DND-41 (cell line): ENCODE results near the gene LAPTM5.

Experiments used
- ATAC-seq: fragments of 200-7000 bp; cut with Tn5 transposase; 3 replicates; pipeline ENCODE4 v1.9.1; 2021; ENCODE audit warnings: low read depth; ENCODE audit not compliant: insufficient read depth
- DNase-seq: peaks from one replicate; pipeline ENCODE4 v3.0.0-alpha.2; 2020
- H2AFZ ChIP-seq: 2 replicates; pipeline ENCODE4 v1.6.0; 2012; ENCODE audit warnings: low read depth, low read length
- H3K27ac ChIP-seq: 2 replicates; pipeline ENCODE4 v1.5.1; 2012; ENCODE audit warnings: low read length, inconsistent platforms
- H3K27me3 ChIP-seq: fragments of 200-600 bp; sonication (generic); 2 replicates; pipeline ENCODE4 v1.6.0; 2012; ENCODE audit warnings: low read length, mild to moderate bottlenecking, inconsistent platforms; ENCODE audit not compliant: insufficient read depth, poor library complexity
- H3K36me3 ChIP-seq: 2 replicates; pipeline ENCODE4 v1.5.1; 2012; ENCODE audit warnings: low read length, inconsistent platforms; ENCODE audit not compliant: insufficient read depth
- H3K4me1 ChIP-seq: 2 replicates; pipeline ENCODE4 v1.5.1; 2012; ENCODE audit warnings: mild to moderate bottlenecking, low read length; ENCODE audit not compliant: insufficient read depth
- H3K4me2 ChIP-seq: 2 replicates; pipeline ENCODE4 v1.6.0; 2012; ENCODE audit warnings: mild to moderate bottlenecking, moderate library complexity, low read length, inconsistent platforms; ENCODE audit not compliant: insufficient read depth
- H3K4me3 ChIP-seq, 2 experiments: fragments of 200-600 bp in 1 of 2; shearing (Covaris generic) in 1 of 2; 2 replicates each; pipeline ENCODE4 v1.5.1; 2012 to 2016; ENCODE audit warnings: inconsistent platforms in 2 of 2, low read length in 2 of 2, mild to moderate bottlenecking in 2 of 2, low read depth in 1 of 2, moderate library complexity in 1 of 2
- H3K79me2 ChIP-seq: 2 replicates; pipeline ENCODE4 v1.6.0; 2012; ENCODE audit warnings: low read length, inconsistent platforms; ENCODE audit not compliant: insufficient read depth
- H3K9ac ChIP-seq: 2 replicates; pipeline ENCODE4 v1.6.0; 2012; ENCODE audit warnings: low read depth, mild to moderate bottlenecking, inconsistent platforms, low read length, moderate library complexity
- H3K9me3 ChIP-seq: 2 replicates; pipeline ENCODE4 v1.5.1; 2012; ENCODE audit warnings: low read length, moderate library complexity, mild to moderate bottlenecking, inconsistent platforms; ENCODE audit not compliant: insufficient read depth, severe bottlenecking
- H4K20me1 ChIP-seq: 2 replicates; pipeline ENCODE4 v1.6.0; 2012; ENCODE audit warnings: low read length; ENCODE audit not compliant: insufficient read depth
- EZH2 ChIP-seq: IDR thresholded peaks from 3 replicates; pipeline ENCODE4 v1.6.1; 2012; ENCODE audit warnings: borderline replicate concordance, low read depth, mild to moderate bottlenecking, moderate library complexity, low read length, inconsistent platforms; ENCODE audit not compliant: severe bottlenecking
- TF ChIP-seq, protein P1 (sequence below): IDR thresholded peaks from 2 replicates; pipeline ENCODE4 v1.5.1; 2012; ENCODE audit warnings: borderline replicate concordance, low read length, moderate library complexity, mild to moderate bottlenecking; ENCODE audit not compliant: poor library complexity, severe bottlenecking; ENCODE audit errors: extremely low read depth

LAPTM5 gene

DNA sequence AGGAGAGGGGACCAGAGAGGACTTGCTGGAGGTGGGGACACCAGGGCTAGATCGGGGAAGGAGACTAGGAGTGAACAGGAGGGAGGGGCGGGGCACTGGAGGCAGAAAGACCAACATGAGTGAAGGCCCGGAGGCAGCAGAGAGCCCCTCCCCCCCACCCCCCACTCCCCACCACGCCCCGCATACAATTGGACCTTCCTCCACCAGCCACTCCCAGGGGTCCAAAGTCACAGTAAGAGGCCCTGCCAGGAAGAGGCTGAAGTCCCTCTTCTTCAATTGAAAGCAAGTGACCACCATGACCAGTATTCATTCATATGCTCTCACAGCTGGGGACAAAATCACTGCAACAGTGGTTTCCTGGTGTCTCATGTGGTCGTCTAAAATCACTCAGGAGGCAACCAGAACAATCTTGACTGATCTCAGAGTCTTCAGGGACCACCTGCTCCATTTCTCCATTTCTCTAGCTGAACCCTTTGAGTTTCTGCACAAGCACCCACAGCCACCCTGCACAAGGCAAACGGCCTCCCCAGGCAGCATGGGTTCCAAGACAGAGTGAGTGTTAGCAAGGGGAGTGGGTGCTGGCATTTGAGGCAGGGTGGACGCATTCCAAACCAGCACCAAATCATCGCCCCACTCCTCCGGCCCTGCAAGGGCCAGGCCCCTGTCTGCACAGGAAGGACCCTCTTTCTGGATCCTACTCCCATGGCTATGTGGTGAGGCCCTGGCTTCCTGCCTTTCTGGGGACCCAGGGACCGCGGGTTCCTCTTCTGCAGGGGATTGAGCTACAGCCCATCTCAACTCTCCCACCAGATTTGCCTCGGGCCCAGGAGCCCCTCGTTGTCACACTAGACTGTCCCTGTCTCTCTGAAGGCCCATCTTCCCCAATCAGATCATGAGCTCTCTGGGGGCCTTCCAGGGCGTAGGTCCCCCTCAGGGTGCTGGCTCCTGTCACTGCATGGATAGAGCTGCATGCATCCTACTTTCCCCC is 17.0 kb downstream of the LAPTM5 start:
- no peaks in the 10 kb centered on the region for H3K79me2 ChIP-seq
- H3K9me3 ChIP-seq = no peaks in the 10 kb centered on the region
- no peak for DNase-seq
- H3K27ac ChIP-seq = no peak overlapping the region; the same call in 1 of the 2 replicates
- H3K4me3 ChIP-seq = no peak overlapping the region
- H2AFZ ChIP-seq = no peak overlapping the region
- H3K9ac ChIP-seq = no peak overlapping the region
- TF ChIP-seq EZH2 = no peak
- TF ChIP-seq, protein P1, sequence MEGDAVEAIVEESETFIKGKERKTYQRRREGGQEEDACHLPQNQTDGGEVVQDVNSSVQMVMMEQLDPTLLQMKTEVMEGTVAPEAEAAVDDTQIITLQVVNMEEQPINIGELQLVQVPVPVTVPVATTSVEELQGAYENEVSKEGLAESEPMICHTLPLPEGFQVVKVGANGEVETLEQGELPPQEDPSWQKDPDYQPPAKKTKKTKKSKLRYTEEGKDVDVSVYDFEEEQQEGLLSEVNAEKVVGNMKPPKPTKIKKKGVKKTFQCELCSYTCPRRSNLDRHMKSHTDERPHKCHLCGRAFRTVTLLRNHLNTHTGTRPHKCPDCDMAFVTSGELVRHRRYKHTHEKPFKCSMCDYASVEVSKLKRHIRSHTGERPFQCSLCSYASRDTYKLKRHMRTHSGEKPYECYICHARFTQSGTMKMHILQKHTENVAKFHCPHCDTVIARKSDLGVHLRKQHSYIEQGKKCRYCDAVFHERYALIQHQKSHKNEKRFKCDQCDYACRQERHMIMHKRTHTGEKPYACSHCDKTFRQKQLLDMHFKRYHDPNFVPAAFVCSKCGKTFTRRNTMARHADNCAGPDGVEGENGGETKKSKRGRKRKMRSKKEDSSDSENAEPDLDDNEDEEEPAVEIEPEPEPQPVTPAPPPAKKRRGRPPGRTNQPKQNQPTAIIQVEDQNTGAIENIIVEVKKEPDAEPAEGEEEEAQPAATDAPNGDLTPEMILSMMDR = no peak
- ATAC-seq = no peak
- peaks cover 18% of the 10 kb centered on the region for H3K4me1 ChIP-seq
- H3K4me2 ChIP-seq = no peak overlapping the region
- H4K20me1 ChIP-seq = peaks cover 10% of the 10 kb centered on the region; the same call in 1 of the 2 replicates
- peaks cover 36% of the 10 kb centered on the region for H3K36me3 ChIP-seq
- no peaks in the 10 kb centered on the region for H3K27me3 ChIP-seq

DNA sequence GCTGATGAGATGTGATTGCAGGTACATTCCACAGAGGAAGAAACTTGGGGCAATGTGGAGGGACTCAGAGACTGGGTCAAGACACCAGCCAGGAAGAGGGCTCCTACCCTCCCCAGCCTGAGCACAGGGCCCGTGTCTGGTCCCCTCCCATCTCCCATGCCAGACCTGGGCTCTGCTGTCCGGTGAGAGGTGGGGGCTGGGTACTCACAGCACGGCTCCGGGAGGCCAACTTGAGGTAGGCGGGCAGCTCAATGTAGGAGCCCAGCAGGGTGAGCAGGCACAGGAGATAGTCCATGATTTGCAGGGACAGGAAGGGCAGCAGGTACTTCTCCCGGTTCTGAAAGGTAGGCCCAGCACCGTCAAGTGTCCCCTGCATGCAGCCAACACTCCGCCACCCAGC is 18.0 kb downstream of the LAPTM5 start:
- H3K9ac ChIP-seq = no peak overlapping the region

DNA sequence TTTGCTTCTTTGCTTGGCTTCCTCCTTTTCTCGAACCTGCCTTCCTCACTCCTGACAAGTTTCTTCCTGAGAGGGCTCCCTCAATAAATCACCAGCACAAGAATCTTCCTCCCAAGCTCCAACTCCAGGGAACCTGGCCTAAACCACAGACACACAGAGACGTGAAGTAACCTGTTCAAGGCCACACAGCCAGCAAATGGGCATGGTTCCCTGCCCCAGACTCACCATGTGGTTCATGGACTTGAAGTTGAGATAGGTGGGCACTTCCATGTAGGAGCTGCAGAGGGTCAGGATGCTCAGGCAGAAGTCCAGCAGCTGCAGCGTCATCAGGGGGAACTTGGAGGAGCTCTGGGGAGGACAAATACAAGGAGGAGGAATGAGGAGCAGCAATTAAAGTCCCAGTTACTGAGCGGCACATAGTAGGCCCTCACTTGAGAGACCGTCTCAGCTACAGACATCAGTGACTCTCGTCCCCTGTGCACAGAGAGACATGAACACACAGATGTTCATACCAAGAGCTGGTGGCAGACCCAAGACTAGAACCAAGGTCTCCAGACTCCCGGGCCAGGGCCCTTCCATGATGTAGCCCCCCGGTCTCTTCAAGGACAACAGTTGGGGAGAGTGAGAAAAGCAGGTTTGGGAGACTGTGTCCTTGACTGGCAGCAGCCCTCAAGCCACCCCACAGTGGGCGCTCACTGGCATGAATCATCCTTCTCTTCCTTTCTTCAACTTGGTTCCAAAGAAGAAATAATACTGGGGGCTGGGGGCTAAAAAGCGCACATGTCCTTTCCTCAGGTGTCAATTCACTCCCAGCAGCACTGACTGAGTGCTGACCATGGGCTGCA is 18.6 kb downstream of the LAPTM5 start:
- Histone ChIP-seq H3K27me3 (no peaks in the 10 kb centered on the region), H3K4me3 (no peak overlapping the region), H3K27ac (no peak overlapping the region), H3K9me3 (no peaks in the 10 kb centered on the region), H3K36me3 (peaks cover 36% of the 10 kb centered on the region), H4K20me1 (peaks cover 10% of the 10 kb centered on the region; the same call in 1 of the 2 replicates), H3K4me1 (peaks cover 11% of the 10 kb centered on the region), H3K4me2 (no peak overlapping the region), H2AFZ (no peak overlapping the region), H3K79me2 (no peaks in the 10 kb centered on the region), H3K9ac (no peak overlapping the region)
- no peak for TF ChIP-seq EZH2
- TF ChIP-seq, protein P1 = no peak
- ATAC-seq = no peak
- DNase-seq = no peak

More for the DNA sequence above, 18.0 kb downstream of the LAPTM5 start:
- no peak overlapping the region for H3K4me2 ChIP-seq
- H3K4me3 ChIP-seq = no peak overlapping the region
- H3K36me3 ChIP-seq = peaks cover 36% of the 10 kb centered on the region
- no peak for DNase-seq
- H3K4me1 ChIP-seq = peaks cover 17% of the 10 kb centered on the region
- no peaks in the 10 kb centered on the region for H3K27me3 ChIP-seq
- H2AFZ ChIP-seq = no peak overlapping the region
- H3K9me3 ChIP-seq = no peaks in the 10 kb centered on the region
- ATAC-seq = no peak
- no peaks in the 10 kb centered on the region for H3K79me2 ChIP-seq
- H4K20me1 ChIP-seq = peaks cover 10% of the 10 kb centered on the region; the same call in 1 of the 2 replicates
- TF ChIP-seq EZH2 = no peak
- TF ChIP-seq, protein P1 = no peak
- no peak overlapping the region for H3K27ac ChIP-seq
